ENCODE results near the gene PSIP1.

GRCh38 chr9:15421990-15422371 lies 88.8 kb downstream of the PSIP1 start:
- TF ChIP-seq POLR2A (conservative IDR thresholded peaks at IDR 0.05) = no peak
- TF ChIP-seq, protein P1, sequence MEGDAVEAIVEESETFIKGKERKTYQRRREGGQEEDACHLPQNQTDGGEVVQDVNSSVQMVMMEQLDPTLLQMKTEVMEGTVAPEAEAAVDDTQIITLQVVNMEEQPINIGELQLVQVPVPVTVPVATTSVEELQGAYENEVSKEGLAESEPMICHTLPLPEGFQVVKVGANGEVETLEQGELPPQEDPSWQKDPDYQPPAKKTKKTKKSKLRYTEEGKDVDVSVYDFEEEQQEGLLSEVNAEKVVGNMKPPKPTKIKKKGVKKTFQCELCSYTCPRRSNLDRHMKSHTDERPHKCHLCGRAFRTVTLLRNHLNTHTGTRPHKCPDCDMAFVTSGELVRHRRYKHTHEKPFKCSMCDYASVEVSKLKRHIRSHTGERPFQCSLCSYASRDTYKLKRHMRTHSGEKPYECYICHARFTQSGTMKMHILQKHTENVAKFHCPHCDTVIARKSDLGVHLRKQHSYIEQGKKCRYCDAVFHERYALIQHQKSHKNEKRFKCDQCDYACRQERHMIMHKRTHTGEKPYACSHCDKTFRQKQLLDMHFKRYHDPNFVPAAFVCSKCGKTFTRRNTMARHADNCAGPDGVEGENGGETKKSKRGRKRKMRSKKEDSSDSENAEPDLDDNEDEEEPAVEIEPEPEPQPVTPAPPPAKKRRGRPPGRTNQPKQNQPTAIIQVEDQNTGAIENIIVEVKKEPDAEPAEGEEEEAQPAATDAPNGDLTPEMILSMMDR (IDR thresholded peaks at IDR 0.05 in 2 of 3, conservative IDR thresholded peaks at IDR 0.05 in 1 of 3; ENCODE audit: insufficient read depth in 2 of 3, low read depth in 1 of 3, low read length in 3 of 3) = no peak
- no peak for TF ChIP-seq TCF3 (CRISPR knock-in tag; IDR thresholded peaks at IDR 0.05)
- TF ChIP-seq NEUROD1 (IDR thresholded peaks at IDR 0.05; ENCODE audit: borderline replicate concordance, low read depth, low read length, partially characterized antibody) = no peak
- TF ChIP-seq ZNF707 (CRISPR knock-in tag; conservative IDR thresholded peaks at IDR 0.05) = no peak
- no peak for TF ChIP-seq SMAD1 (IDR thresholded peaks at IDR 0.05; ENCODE audit: low read depth, low read length, partially characterized antibody)
- no peak for TF ChIP-seq MAX (CRISPR knock-in tag; IDR thresholded peaks at IDR 0.05)
- TF ChIP-seq, protein P2, sequence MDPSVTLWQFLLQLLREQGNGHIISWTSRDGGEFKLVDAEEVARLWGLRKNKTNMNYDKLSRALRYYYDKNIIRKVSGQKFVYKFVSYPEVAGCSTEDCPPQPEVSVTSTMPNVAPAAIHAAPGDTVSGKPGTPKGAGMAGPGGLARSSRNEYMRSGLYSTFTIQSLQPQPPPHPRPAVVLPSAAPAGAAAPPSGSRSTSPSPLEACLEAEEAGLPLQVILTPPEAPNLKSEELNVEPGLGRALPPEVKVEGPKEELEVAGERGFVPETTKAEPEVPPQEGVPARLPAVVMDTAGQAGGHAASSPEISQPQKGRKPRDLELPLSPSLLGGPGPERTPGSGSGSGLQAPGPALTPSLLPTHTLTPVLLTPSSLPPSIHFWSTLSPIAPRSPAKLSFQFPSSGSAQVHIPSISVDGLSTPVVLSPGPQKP (CRISPR knock-in tag; IDR thresholded peaks at IDR 0.05) = no peak
- no peak for TF ChIP-seq TAF15 (IDR thresholded peaks at IDR 0.05; ENCODE audit: low read depth, low read length)
- TF ChIP-seq EZH2 (IDR thresholded peaks at IDR 0.05; ENCODE audit: borderline replicate concordance, low read depth, low read length) = no peak
- no peak for TF ChIP-seq EP300 (IDR thresholded peaks at IDR 0.05; ENCODE audit: low read length)
- TF ChIP-seq SP2 (IDR thresholded peaks at IDR 0.05; ENCODE audit: extremely low read depth, low read depth, low read length, poor library complexity, severe bottlenecking) = no peak
- TF ChIP-seq SRSF1 (IDR thresholded peaks at IDR 0.05; ENCODE audit: low read depth, low read length) = no peak
- TF ChIP-seq MAFK (IDR thresholded peaks at IDR 0.05; ENCODE audit: low read length) = no peak

All from K562 (cell line).